Endodermal cell (in vitro differentiated cells): ENCODE results near the gene MYOD1. TPM values are rescaled to one million over a fixed set of nuclear protein-coding genes. Genes with fewer than 3 reads are reported as not detected.

Experiments
- DNase-seq: peaks from one replicate; pipeline ENCODE4 v3.0.0-alpha.2; 2017
- H3K27ac ChIP-seq: 2 replicates; pipeline ENCODE4 v1.5.1; 2013; ENCODE audit warnings: mild to moderate bottlenecking, low read depth, low read length, moderate library complexity
- H3K27me3 ChIP-seq: 2 replicates; pipeline ENCODE4 v1.6.1; 2013; ENCODE audit warnings: mild to moderate bottlenecking, low read length, moderate library complexity; ENCODE audit not compliant: insufficient read depth, control insufficient read depth, poor library complexity, severe bottlenecking
- H3K36me3 ChIP-seq: 2 replicates; pipeline ENCODE4 v1.7.0; 2013; ENCODE audit warnings: mild to moderate bottlenecking, low read length, moderate library complexity; ENCODE audit not compliant: control insufficient read depth, insufficient read depth
- H3K4me1 ChIP-seq: one replicate; pipeline ENCODE4 v1.7.0; 2013; ENCODE audit warnings: low read length; ENCODE audit not compliant: control insufficient read depth, insufficient read depth
- H3K4me3 ChIP-seq: 2 replicates; pipeline ENCODE4 v1.5.1; 2013; ENCODE audit warnings: mild to moderate bottlenecking, low read length, moderate library complexity
- H3K9ac ChIP-seq: 2 replicates; pipeline ENCODE4 v1.6.1; 2013; ENCODE audit warnings: mild to moderate bottlenecking, low read length, moderate library complexity; ENCODE audit not compliant: poor library complexity, severe bottlenecking; ENCODE audit errors: extremely low read depth
- H3K9me3 ChIP-seq: 2 replicates; pipeline ENCODE4 v1.6.1; 2013; ENCODE audit warnings: mild to moderate bottlenecking, low read length, moderate library complexity; ENCODE audit not compliant: control insufficient read depth
- H3K27ac Mint-ChIP-seq: 2 replicates; pipeline ENCODE4 v1.8.0; 2020; ENCODE audit warnings: mixed read lengths
- H3K27me3 Mint-ChIP-seq: 2 replicates; pipeline ENCODE4 v1.8.0; 2021; ENCODE audit warnings: mild to moderate bottlenecking, mixed read lengths; ENCODE audit not compliant: insufficient read depth
- H3K36me3 Mint-ChIP-seq: 2 replicates; pipeline ENCODE4 v1.8.0; 2020; ENCODE audit warnings: low read depth, mixed read lengths
- H3K4me1 Mint-ChIP-seq: 2 replicates; pipeline ENCODE4 v1.8.0; 2020; ENCODE audit warnings: mixed read lengths
- H3K4me3 Mint-ChIP-seq: 2 replicates; pipeline ENCODE4 v1.8.0; 2020; ENCODE audit warnings: mild to moderate bottlenecking, moderate library complexity, mixed read lengths
- H3K9me3 Mint-ChIP-seq: 2 replicates; pipeline ENCODE4 v1.8.0; 2020; ENCODE audit warnings: mild to moderate bottlenecking, mixed read lengths
- CTCF ChIP-seq: fragments of 200-600 bp; sonication (generic); conservative IDR thresholded peaks from 2 replicates; pipeline ENCODE4 v1.5.0; 2021; ENCODE audit warnings: antibody characterized with exemption, mild to moderate bottlenecking
- WGBS, 2 experiments: methylation state at CpG; one replicate each; pipeline versions ENCODE4 v1.1.5 to v1.1.7; 2013; ENCODE audit warnings: missing lambda C conversion rate in 2 of 2, mixed read lengths in 1 of 2; ENCODE audit not compliant: insufficient coverage in 1 of 2, insufficient read length in 1 of 2; 5-methylcytosine and 5-hydroxymethylcytosine counted together
- total RNA-seq, 2 donors: library from RNA; stranded (reverse); fragmentation: NEBNext Ultra II Directional in 1 of 2; extraction: Animal tissue kit (Norgen Biotek cat#: 25700) in 1 of 2; gene quantifications; 2 replicates in 1 of 2; 3 replicates in 1 of 2; pipeline ENCODE4 v1.2.1, GENCODE V29; 2021

Gene MYOD1
- total RNA-seq, 2 donors from 2014 or later: not detected

- TF ChIP-seq CTCF: no peak
- Histone ChIP-seq H3K9ac (no peak overlapping the region), H3K4me1 (no peaks in the 10 kb centered on the region), H3K4me3 (no peak overlapping the region), H3K27ac (no peak overlapping the region), H3K27me3 (peaks cover 100% of the 10 kb centered on the region), H3K9me3 (no peaks in the 10 kb centered on the region), H3K36me3 (no peaks in the 10 kb centered on the region)
- peaks cover 7% of the 10 kb centered on the region for H3K4me1 Mint-ChIP-seq
- no peak overlapping the region for H3K27ac Mint-ChIP-seq
- no peaks in the 10 kb centered on the region for H3K9me3 Mint-ChIP-seq
- WGBS, 2 experiments: 84 to 92% methylated on average over 3 to 4 of the region's 4 CpGs
- H3K4me3 Mint-ChIP-seq: no peak overlapping the region
- peaks cover 6% of the 10 kb centered on the region for H3K27me3 Mint-ChIP-seq
- H3K36me3 Mint-ChIP-seq: no peaks in the 10 kb centered on the region
- DNase-seq: no peak
Measured at GRCh38 chr11:17714870-17715269, 4.5 kb upstream of the MYOD1 start.

- no peak for TF ChIP-seq CTCF
- Mint-ChIP-seq H3K27ac (no peak overlapping the region), H3K4me1 (peaks cover 10% of the 10 kb centered on the region), H3K27me3 (peaks cover 25% of the 10 kb centered on the region), H3K9me3 (no peaks in the 10 kb centered on the region), H3K36me3 (no peaks in the 10 kb centered on the region), H3K4me3 (no peak overlapping the region)
- Histone ChIP-seq H3K9ac (no peak overlapping the region), H3K27ac (no peak overlapping the region), H3K36me3 (no peaks in the 10 kb centered on the region), H3K4me3 (no peak overlapping the region), H3K4me1 (no peaks in the 10 kb centered on the region), H3K9me3 (no peaks in the 10 kb centered on the region), H3K27me3 (peaks cover 100% of the 10 kb centered on the region)
- WGBS, 2 experiments: 80 to 91% methylated on average over 2 of the region's 2 CpGs
- no peak for DNase-seq
Measured at GRCh38 chr11:17716807-17717206, 2.6 kb upstream of the MYOD1 start.

- no peaks in the 10 kb centered on the region for H3K4me1 ChIP-seq
- no peaks in the 10 kb centered on the region for H3K36me3 ChIP-seq
- Mint-ChIP-seq H3K4me3 (no peak overlapping the region), H3K36me3 (no peaks in the 10 kb centered on the region), H3K9me3 (no peaks in the 10 kb centered on the region), H3K27me3 (peaks cover 37% of the 10 kb centered on the region), H3K27ac (no peak overlapping the region), H3K4me1 (peaks cover 7% of the 10 kb centered on the region)
- TF ChIP-seq CTCF: no peak
- no peak overlapping the region for H3K27ac ChIP-seq
- DNase-seq: no peak
- no peak overlapping the region for H3K9ac ChIP-seq
- H3K4me3 ChIP-seq: no peak overlapping the region
- no peaks in the 10 kb centered on the region for H3K9me3 ChIP-seq
- 74 to 80% methylated on average over 6 to 7 of the region's 7 CpGs for WGBS, 2 experiments
- H3K27me3 ChIP-seq: peaks cover 100% of the 10 kb centered on the region
Measured at GRCh38 chr11:17718015-17718414, 1.4 kb upstream of the MYOD1 start.
